Stimulated activated CD4-positive, alpha-beta T cell treated with anti-CD3 and anti-CD28 coated beads, Interleukin-2, amount 100 ng/mL, for 48 hours (primary cell): ENCODE results near the gene CDH16.
"Not testable (repeated sequence)": the region's sequence is repeated elsewhere in the genome, so short reads cannot be mapped to it uniquely, and the experiment has no call there.

Source experiments
- DNase-seq, 2 donors: peaks; one replicate each; pipeline ENCODE4 v3.0.0-alpha.2; 2020

CDH16 gene

GRCh38 chr16:66918803-66919568 lies at the start of gene CDH16:
CDH16 (minus strand) TSS chr16:66918885; CDS start chr16:66918065, 820 bp downstream.
- DNase-seq: no peak

GRCh38 chr16:66964049-66964448 lies 45.4 kb upstream of the CDH16 start:
- DNase-seq: no peak

- no peak for DNase-seq
Observed at GRCh38 chr16:66961914-66962313, 43.2 kb upstream of the CDH16 start.

GRCh38 chr16:66961065-66961744 lies 42.5 kb upstream of the CDH16 start, which contains the start of gene CES3:
CES3 (plus strand) TSS chr16:66961266; CDS start chr16:66961308, 42 bp downstream.
- peak; percentile 66 to 70 for DNase-seq

GRCh38 chr16:66960270-66960669 lies 41.6 kb upstream of the CDH16 start:
- no peak for DNase-seq

GRCh38 chr16:66959704-66960161 lies 41.0 kb upstream of the CDH16 start:
- DNase-seq: no peak

GRCh38 chr16:66958857-66959703 lies 40.4 kb upstream of the CDH16 start:
- DNase-seq: no peak

GRCh38 chr16:66956154-66956457 lies 37.4 kb upstream of the CDH16 start:
- DNase-seq: not testable (repeated sequence)

- not testable (repeated sequence) for DNase-seq
Observed at GRCh38 chr16:66955363-66956153, 36.9 kb upstream of the CDH16 start.

- DNase-seq: peak; percentile 72 to 76
Observed at GRCh38 chr16:66954097-66954659, 35.5 kb upstream of the CDH16 start.

- no peak for DNase-seq
Observed at GRCh38 chr16:66953462-66954096, 34.9 kb upstream of the CDH16 start.

GRCh38 chr16:66952430-66953110 lies 33.9 kb upstream of the CDH16 start:
- no peak for DNase-seq

GRCh38 chr16:66950971-66951790 lies 32.5 kb upstream of the CDH16 start:
- DNase-seq: no peak

GRCh38 chr16:66950437-66950836 lies 31.8 kb upstream of the CDH16 start:
- no peak for DNase-seq

GRCh38 chr16:66949472-66949871 lies 30.8 kb upstream of the CDH16 start:
- no peak for DNase-seq

GRCh38 chr16:66948837-66949225 lies 30.1 kb upstream of the CDH16 start:
- no peak for DNase-seq

- peak in 1 of 2 donors; percentile 12 for DNase-seq
Observed at GRCh38 chr16:66948134-66948836, 29.6 kb upstream of the CDH16 start.

- DNase-seq: peak; percentile 84 to 86
Observed at GRCh38 chr16:66947302-66948065, 28.8 kb upstream of the CDH16 start.

- no peak for DNase-seq
Observed at GRCh38 chr16:66946974-66947301, 28.3 kb upstream of the CDH16 start.
